GM19395 (cell line): ENCODE results near the gene KDM1A.

ENCODE experiments used
- ATAC-seq: cut with Tn5 transposase; IDR thresholded peaks from one replicate; pipeline ENCODE4 v1.9.1; 2021; ENCODE audit warnings: mild to moderate bottlenecking, moderate library complexity; ENCODE audit not compliant: unreplicated experiment

The KDM1A gene

DNA sequence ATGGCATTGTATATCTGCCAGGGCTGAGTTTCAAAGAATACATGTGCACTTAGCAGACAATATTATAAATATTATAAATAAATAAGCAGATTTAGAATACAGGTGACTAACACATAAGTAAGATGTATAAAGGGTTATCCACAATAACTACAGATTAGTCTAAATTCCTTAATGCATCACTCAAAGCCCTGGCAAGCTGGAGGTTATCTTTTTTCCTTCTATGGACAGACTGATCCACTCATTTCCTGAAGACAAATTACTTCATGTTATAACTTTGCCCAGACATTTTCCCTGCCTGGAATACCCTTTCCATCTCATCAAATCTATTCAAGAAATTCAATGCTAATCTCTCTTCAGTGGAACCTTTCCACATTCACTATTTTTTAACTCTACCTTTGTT lies 110.6 kb downstream of the KDM1A start:
- ATAC-seq, result no peak

DNA sequence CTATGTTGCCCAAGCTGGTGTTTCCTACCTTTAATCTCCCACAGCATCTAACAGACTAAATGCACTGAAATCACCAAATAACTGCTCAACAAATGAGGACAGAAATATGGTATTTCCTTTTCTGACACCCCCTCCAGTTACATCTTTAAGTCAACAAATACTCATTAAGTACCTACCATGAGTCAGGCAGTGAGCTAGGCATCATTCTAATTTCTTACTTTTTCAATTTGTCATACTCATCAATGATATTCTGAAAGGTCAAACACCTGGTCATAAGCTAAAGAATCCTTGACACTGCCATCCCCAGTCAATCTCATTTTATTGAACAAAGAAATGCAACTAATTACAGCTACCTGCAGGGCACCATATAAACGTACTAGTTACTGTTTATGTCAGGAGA lies 112.8 kb downstream of the KDM1A start:
- ATAC-seq, result no peak
